Right lobe of liver (tissue), 4 donors: Measurements from ENCODE around the gene XPO4.

Experiments used
- CTCF ChIP-seq, 4 donors: fragments of 200-600 bp in 3 of 4; fragments of 450-650 bp in 1 of 4; IDR thresholded peaks; one replicate each; pipeline versions ENCODE4 v1.5.1 to v1.8.0; 2016 to 2022; ENCODE audit warnings: antibody characterized with exemption in 4 of 4, mild to moderate bottlenecking in 2 of 4
- POLR2A ChIP-seq: fragments of 450-650 bp; IDR thresholded peaks from one replicate; pipeline ENCODE4 v1.6.1; 2017; ENCODE audit warnings: antibody characterized with exemption, mild to moderate bottlenecking
- donor health status: DM: no; HTN: no; CAD: no.
- donor health status: DM: no; HTN: no; CAD: no.
- donor health status: DM: no; HTN: yes; CAD: no.

DNA sequence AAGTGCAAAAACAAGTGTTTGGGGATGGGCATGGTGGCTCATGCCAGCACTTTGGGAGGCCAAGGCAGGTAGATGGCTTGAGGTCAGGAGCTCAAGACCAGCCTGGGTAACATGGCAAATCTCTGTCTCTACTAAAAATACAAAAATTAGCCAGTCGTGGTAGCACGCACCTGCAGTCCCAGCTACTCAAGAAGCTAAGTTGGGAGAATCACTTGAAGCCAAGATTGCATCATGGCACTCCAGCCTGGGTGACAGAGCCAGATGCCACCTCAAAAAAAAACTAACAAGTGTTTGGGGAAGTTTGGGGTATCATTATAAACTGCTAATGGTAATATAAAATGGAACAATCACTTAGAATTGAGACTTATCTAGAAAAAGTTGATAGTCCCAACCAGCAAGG lies 24.6 kb downstream of the XPO4 start:
- no peak for TF ChIP-seq CTCF (IDR thresholded peaks at IDR 0.05)
- no peak for TF ChIP-seq POLR2A
